ACHN (cell line): ENCODE data around the gene DLG1.
"Not testable (repeated sequence)": the region's sequence is repeated elsewhere in the genome, so short reads cannot be mapped to it uniquely, and the experiment has no call there.

Experiments
- DNase-seq: peaks from one replicate; pipeline ENCODE4 v3.0.0-alpha.2; 2015
- in situ Hi-C: cut with HindIII; loops from 2 replicates; pipeline ENCODE4 v1.10.0; 2017; ENCODE audit warnings: low sequenced_read_pairs, low pct_ligation_motif_present, low pct_unique_long_range_greater_than_20kb

Gene DLG1

GRCh38 chr3:197093871-197094270 lies 204.5 kb downstream of the DLG1 start:
- in situ Hi-C loops: no loop called here
- DNase-seq: no peak

DNA sequence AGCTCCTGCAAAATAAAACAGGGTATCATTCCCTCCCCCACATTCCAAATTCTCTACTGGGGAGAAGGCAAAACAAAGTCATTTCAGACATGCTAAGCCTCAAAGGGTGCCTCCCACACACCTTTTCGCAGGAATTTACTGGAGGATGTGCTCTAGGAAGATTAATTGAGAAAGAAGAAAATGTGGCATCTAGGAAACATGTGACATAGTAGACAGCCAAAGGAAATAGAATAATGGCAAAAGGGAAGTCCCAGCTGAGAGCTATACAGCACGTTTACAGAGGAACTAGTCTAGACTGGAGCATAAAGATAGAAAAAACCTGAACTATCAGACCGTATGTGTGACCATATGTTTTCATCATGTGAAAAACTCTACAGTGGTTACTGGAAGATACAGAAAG lies 210.0 kb downstream of the DLG1 start:
- in situ Hi-C loops: no loop called here
- no peak for DNase-seq

DNA sequence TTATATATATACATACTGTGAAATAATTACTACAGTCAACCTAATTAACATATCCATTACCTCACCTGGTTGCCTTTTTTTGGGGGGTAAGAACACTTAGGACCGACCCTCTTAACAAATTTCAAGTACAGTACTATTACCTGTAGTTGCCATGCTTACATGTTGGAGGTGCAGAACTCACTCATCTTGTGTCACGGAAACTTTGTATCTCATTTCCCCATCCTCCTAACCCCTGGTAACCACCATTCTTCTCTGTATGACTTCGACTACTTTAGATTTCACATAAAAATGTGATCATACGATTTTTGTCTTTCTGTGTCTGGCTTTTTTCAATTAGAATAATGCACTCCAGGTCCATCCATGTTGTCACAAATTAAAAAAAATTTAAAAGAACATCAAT lies 213.3 kb downstream of the DLG1 start:
- DNase-seq: no peak
- in situ Hi-C loops: no loop called here

DNA sequence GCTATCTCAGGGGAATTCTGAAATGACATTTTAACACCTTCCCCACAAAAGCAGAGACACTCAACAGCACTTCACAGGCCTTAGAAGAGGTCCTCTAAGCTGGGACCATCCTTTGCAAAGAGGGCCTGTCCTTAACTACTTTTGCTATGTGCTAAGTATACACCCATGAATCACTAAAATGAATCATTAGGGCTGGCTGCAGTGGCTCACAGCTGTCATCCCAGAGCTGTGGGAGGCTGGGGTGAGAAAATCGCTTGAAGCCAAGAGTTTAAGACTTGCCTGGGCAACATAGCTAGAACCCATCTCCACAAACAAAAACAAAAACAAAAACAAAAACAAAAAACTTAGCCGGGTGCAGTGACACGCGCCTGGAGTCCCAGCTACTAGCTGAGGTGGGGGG lies 214.9 kb downstream of the DLG1 start:
- in situ Hi-C loops: no loop called here
- peak; percentile 61 for DNase-seq

DNA sequence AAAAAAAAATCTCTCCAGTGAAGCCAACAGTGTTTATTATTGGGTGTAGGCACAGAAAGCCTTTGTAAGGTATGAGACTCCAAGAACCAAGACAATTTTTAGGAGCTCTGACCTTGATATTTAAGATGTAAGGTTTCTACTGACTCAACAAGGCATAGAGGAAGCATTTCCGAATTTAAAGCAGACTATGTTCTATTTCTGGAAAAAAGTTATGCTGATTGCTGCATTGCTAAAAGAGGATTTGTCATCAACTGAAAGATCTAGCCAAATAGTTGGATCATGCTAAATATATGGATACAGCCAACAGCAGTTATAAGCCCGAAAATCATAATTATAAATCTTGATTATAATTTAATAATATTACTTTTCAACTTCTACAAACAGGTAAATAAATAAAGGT lies 215.5 kb downstream of the DLG1 start:
- no peak for DNase-seq
- in situ Hi-C loops: no loop called here

DNA sequence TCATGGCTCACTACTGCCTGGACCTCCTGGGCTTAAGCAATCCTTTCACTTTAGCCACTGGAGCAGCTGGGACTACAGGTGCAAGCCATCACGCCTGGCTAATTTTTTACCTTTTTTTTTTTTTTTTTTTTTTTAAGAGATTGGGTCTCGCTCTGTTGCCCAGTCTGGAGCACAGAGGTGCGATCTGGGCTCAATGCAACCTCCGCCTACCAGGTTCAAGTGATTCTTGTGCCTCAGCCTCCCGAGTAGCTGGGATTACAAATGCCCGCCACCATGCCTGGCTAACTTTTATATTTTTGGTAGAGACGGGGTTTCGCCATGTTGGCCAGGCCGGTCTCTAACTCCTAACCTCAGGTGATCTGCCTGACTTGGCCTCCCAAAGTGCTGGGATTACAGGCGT lies 218.1 kb downstream of the DLG1 start:
- in situ Hi-C loops: no loop called here

DNA sequence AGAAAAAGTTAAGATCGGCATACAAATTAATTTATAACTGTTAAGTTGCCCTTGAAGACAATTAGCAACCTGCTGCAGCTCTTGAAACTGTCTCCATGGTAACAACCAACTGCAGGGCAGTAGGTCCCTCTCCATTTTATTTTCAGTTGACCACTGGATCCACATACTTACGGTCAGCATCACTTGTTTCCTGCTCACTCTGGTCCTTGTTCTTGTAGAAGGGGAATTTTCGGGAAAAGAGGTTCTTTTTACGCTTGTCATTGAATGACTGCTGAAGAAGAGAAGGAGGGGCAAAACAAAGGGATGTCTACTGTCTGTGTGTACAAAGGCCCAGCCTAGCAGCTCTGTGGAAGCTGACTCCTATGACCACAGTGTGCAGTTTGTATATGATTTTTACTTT lies 222.0 kb downstream of the DLG1 start:
- in situ Hi-C loops: no loop called here
- no peak for DNase-seq

More for the DNA sequence above, 218.1 kb downstream of the DLG1 start:
- DNase-seq: no peak

GRCh38 chr3:197068077-197068476 lies 230.3 kb downstream of the DLG1 start:
- no peak for DNase-seq
- in situ Hi-C loops: no loop called here

DNA sequence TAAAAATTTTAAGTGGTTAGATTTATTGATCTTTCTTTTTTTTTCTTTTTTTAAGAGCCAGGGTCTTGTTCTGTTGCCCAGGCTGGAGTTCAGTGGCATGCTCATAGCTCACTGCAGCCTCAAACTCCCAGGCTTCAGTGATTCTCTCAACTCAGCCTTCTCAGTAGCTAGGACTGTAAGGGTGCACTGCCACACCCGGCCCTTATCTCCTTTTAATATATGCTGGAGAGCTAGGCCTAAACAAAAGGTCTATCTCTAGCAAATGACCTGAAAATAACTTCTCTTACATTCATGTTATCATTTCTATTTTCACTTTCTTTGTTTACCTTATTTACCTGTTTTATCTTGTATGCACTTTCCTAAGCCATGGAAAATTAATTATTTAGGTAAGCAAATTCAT lies 233.6 kb downstream of the DLG1 start:
- in situ Hi-C loops: no loop called here
- no peak for DNase-seq

- in situ Hi-C loops: no loop called here
- DNase-seq: no peak
These were observed 236.0 kb downstream of the DLG1 start for GRCh38 chr3:197062446-197062845.

DNA sequence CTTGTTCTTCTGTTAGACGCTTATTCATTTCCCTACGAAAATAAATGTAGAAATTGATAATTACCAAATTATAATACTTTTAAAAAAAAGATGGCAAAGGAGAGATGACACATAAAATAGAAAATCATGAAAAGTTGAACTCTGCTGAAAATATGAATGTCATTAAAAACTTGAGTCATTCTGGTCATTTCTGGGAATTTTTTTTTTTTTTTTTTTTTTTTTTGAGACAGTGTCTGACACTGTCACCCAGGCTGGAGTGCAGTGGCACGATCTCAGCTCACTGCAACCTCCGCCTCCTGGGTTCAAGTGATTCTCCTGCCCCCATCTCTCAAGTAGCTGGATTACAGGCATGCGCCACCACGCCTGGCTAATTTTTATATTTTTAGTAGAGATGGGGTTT lies 246.8 kb downstream of the DLG1 start:
- DNase-seq, in situ Hi-C loops: not testable (repeated sequence)

GRCh38 chr3:197050511-197050910 lies 247.9 kb downstream of the DLG1 start:
- in situ Hi-C loops: no loop called here
- no peak for DNase-seq

- no peak for DNase-seq
- in situ Hi-C loops: no loop called here
These were observed 255.9 kb downstream of the DLG1 start for GRCh38 chr3:197042539-197042938.

- in situ Hi-C loops: no loop called here
- no peak for DNase-seq
These were observed 256.4 kb downstream of the DLG1 start for GRCh38 chr3:197041875-197042488.

GRCh38 chr3:197040658-197041057 lies 257.8 kb downstream of the DLG1 start:
- no peak for DNase-seq
- in situ Hi-C loops: no loop called here

DNA sequence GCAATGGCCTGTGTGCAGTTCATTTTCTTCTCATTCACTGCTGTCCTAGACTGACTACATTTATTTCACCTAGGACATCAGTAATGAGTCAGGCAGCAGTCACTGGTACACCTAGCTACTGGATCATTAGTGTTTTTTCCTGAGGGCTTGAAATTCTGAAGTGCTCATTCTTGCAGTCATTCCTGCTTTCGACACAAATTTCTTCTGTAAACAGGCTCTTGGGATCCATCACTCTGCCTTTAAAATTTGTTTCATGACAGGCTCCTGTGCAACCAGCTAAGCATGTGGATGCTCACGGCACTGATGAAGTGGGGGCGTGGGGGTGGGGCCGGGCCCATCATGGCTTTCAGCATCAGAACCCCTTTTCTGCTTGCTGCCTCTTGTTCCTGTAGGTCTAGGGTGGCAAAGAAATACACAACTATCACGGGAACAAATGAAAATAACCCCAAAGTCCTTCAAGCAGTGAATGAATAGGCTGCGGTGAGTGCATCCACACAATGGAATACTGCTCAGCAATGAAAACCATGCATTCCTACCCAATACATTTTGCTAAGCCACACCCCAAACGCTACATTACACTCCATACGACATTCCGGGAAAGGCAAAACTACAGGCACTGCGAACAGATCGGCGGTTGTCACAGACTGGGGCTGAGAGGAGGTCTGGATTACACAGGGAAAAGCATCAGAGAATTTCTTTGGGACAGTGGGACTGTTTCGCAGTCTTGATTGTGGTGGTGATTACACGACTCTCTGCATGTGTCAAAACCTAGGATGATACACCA lies 259.5 kb downstream of the DLG1 start:
- in situ Hi-C loops: no loop called here
- no peak for DNase-seq

DNA sequence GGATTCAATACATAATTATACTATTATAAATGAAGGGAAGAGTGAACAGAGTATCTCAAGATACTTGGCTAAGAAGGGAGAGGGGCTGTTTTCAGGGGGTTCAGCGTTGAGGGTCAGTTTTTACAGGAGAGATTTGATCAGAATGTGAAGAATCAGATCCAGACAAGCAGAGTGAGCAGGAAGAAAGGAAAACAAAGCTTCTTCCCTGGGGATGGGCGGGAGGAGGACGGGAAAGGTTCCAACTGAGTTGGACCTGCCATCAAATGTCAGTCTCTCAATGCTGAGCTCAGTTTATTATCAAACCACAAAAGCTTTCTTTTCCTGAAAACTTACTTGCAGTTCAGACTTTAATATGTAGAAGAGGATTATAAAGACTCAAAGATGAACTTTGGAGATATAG lies 262.8 kb downstream of the DLG1 start:
- in situ Hi-C loops: no loop called here
- no peak for DNase-seq

DNA sequence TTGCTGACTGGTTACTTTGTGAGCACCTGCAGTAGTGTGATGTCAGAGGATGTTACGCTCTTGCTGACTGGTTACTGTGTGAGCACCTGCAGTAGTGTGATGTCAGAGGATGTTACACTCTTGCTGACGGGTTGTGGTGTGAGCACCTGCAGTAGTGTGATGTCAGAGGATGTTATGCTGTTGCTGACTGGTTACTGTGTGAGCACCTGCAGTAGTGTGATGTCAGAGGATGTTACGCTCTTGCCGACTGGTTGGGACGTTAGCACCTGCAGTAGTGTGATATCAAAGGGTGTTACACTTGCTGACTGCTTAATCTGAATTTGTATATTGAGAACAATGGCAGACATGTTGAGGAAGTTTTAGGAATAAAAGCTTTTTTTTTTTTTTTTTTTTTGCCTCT lies 263.6 kb downstream of the DLG1 start:
- DNase-seq, in situ Hi-C loops: not testable (repeated sequence)

DNA sequence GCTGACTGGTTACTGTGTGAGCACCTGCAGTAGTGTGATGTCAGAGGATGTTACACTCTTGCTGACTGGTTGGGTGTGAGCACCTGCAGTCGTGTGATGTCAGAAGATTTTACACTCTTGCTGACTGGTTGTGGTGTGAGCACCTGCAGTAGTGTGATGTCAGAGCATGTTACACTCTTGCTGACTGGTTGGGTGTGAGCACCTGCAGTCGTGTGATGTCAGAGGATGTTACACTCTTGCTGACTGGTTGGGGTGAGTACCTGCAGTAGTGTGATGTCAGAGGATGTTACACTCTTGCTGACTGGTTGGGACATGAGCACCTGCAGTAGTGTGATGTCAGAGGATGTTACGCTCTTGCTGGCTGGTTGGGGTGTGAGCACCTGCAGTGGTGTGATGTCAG lies 264.6 kb downstream of the DLG1 start:
- DNase-seq, in situ Hi-C loops: not testable (repeated sequence)
